Cardiac muscle cell (in vitro differentiated cells and primary cell): ENCODE data around the gene FUT3. TPM values are rescaled to one million over a fixed set of nuclear protein-coding genes. Genes with fewer than 3 reads are reported as not detected.

Source experiments
- DNase-seq, 2 donors: peaks; one replicate each; pipeline versions ENCODE4 v3.0.0 to v3.0.0-alpha.2; 2010 to 2017; ENCODE audit warnings: low read depth in 1 of 2, low spot score in 1 of 2
- H3K27ac ChIP-seq: fragments of 200-600 bp; sonication (generic); 2 replicates; pipeline ENCODE4 v1.5.1; 2016
- H3K27me3 ChIP-seq: fragments of 200-600 bp; sonication (generic); 2 replicates; pipeline ENCODE4 v1.6.0; 2016; ENCODE audit warnings: control low read depth
- H3K36me3 ChIP-seq: fragments of 200-600 bp; sonication (generic); 2 replicates; pipeline ENCODE4 v1.5.1; 2016; ENCODE audit warnings: control low read depth
- H3K4me1 ChIP-seq: fragments of 200-600 bp; sonication (generic); 2 replicates; pipeline ENCODE4 v1.8.1; 2017; ENCODE audit warnings: low read depth, mild to moderate bottlenecking, mixed run types
- H3K4me3 ChIP-seq: fragments of 200-600 bp; sonication (generic); 2 replicates; pipeline ENCODE4 v1.5.1; 2016; ENCODE audit warnings: mild to moderate bottlenecking
- H3K9me3 ChIP-seq: fragments of 200-600 bp; sonication (generic); 2 replicates; pipeline ENCODE4 v1.5.1; 2017; ENCODE audit warnings: low read depth, mild to moderate bottlenecking, control low read depth
- polyA plus RNA-seq: library from polyadenylated mRNA; unstranded; fragments of >200 nt; fragmentation: Nextera tagmentation; extraction: Ambion mirVana; gene quantifications from 2 replicates; pipeline ENCODE4 v1.2.1, GENCODE V29; 2016
- total RNA-seq: library from RNA; depleted of rRNA; stranded (reverse); fragments of >200 nt; gene quantifications from 2 replicates; pipeline ENCODE4 v1.2.3, GENCODE V29; 2016
- TF ChIP-seq, protein P1 (sequence below): IDR thresholded peaks from 2 replicates; pipeline ENCODE4 v1.5.1; 2012; ENCODE audit warnings: low read depth, mild to moderate bottlenecking, low read length

The FUT3 gene
- total and polyA plus RNA-seq, 2 experiments from 2014 or later, result 3.8 TPM; not detected in 1

DNA sequence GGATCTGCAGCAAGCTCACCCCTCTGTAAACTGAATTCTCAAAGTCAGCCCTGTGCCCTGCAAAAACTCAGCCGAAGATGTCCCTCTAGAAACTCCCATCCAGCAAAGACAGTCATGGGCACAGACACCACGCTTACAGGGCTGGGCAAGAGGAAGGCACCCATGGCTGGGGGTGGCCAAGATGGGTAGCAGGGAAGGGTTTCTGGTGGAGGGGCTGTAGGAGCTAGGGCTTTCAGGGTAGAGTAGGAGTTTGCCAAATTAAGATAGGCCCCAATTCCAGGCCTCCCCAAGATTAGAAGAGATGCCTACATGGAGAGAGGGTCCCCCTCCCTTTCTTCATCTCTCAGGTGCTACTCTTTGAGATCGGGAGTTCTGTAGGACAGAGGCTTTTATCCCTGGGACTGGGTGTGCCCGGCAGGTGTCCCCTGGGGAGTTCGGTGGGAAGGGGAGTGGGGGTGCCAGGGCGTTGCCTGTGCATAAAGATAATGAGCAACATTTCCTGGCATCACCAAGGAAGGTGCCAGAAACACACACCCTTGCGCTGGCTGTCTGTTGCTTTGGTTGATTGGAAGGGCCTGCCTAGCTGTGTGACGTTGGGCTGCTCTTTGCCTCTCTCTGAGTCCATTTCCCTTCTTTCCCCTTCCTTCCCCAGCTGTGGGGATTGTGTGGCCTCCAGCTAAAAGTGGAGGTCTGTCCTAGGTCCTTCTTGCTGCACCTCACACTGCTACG lies 37.0 kb downstream of the FUT3 start:
- no peak overlapping the region for H3K4me3 ChIP-seq
- no peaks in the 10 kb centered on the region for H3K36me3 ChIP-seq
- TF ChIP-seq, protein P1, sequence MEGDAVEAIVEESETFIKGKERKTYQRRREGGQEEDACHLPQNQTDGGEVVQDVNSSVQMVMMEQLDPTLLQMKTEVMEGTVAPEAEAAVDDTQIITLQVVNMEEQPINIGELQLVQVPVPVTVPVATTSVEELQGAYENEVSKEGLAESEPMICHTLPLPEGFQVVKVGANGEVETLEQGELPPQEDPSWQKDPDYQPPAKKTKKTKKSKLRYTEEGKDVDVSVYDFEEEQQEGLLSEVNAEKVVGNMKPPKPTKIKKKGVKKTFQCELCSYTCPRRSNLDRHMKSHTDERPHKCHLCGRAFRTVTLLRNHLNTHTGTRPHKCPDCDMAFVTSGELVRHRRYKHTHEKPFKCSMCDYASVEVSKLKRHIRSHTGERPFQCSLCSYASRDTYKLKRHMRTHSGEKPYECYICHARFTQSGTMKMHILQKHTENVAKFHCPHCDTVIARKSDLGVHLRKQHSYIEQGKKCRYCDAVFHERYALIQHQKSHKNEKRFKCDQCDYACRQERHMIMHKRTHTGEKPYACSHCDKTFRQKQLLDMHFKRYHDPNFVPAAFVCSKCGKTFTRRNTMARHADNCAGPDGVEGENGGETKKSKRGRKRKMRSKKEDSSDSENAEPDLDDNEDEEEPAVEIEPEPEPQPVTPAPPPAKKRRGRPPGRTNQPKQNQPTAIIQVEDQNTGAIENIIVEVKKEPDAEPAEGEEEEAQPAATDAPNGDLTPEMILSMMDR, result no peak
- H3K4me1 ChIP-seq, result no peaks in the 10 kb centered on the region
- no peak for DNase-seq
- no peaks in the 10 kb centered on the region for H3K9me3 ChIP-seq
- no peaks in the 10 kb centered on the region for H3K27me3 ChIP-seq
- no peak overlapping the region for H3K27ac ChIP-seq

DNA sequence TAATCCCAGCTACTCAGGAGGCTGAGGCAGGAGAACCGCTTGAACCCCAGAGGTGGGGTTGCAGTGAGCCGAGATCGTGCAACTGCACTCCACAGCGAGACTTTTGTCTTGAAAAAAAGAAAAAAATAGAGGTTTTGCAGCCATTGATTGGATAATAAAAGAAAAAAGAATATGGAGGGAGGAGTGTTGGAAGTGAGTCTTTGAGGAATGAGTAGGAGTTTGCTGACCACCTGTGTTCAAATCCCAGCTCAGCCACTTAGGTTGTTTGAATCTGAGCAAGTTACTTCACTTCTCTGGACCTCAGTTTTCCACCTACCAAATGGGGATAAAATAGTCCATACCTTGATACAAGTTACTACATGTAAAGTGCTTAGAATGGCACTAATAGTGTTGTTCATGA lies 40.1 kb downstream of the FUT3 start:
- DNase-seq, result no peak
- Histone ChIP-seq H3K9me3 (no peaks in the 10 kb centered on the region), H3K4me1 (peaks cover 2% of the 10 kb centered on the region), H3K36me3 (no peaks in the 10 kb centered on the region), H3K27me3 (no peaks in the 10 kb centered on the region), H3K4me3 (no peak overlapping the region), H3K27ac (no peak overlapping the region)
- TF ChIP-seq, protein P1, result no peak

- DNase-seq, result no peak
- H3K4me3 ChIP-seq, result no peak overlapping the region
- no peaks in the 10 kb centered on the region for H3K36me3 ChIP-seq
- H3K4me1 ChIP-seq, result peaks cover 5% of the 10 kb centered on the region
- TF ChIP-seq, protein P1, result no peak
- H3K27ac ChIP-seq, result no peak overlapping the region
- H3K27me3 ChIP-seq, result no peaks in the 10 kb centered on the region
- H3K9me3 ChIP-seq, result no peaks in the 10 kb centered on the region
Observed at GRCh38 chr19:5809469-5809868, 41.8 kb downstream of the FUT3 start.

GRCh38 chr19:5809053-5809452 lies 42.2 kb downstream of the FUT3 start:
- Histone ChIP-seq H3K36me3 (no peaks in the 10 kb centered on the region), H3K27me3 (no peaks in the 10 kb centered on the region), H3K4me3 (no peak overlapping the region), H3K27ac (no peak overlapping the region), H3K9me3 (no peaks in the 10 kb centered on the region), H3K4me1 (peaks cover 5% of the 10 kb centered on the region)
- DNase-seq, result peak in 1 of 2 donors; percentile 24
- TF ChIP-seq, protein P1, result no peak

DNA sequence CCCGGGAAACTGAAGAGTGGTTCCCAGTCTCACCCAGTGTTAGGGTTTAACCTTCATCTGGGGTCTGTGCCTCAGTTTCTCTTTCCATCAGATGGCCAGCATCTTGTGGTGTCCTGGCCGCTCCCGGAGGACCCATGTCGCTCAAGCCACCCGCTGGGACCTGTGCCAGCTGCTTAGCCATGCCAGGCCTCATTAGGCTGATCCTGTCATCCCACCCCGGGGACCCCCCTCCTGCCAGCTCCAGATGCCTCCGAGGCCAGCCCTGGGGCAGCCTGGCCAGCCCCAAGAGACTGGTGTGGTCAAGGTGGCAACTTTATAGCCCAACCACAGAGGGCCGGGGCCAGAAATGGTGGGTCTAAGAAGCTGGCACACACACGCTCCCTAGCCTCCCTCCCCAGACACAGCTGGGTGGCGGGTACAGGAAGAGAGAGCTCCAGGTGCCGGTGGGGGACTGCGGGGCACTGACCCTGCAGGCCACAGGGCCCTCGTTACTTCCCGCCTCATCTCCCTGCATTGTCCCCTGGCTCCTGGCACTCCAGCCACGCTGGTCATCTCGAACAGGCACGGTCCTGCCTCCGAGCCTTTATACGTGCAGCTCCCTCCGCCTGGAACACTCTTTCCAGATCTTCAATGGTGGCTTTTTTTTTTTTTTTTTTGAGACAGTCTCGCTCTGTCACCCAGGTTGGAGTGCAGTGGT lies 43.0 kb downstream of the FUT3 start:
- no peaks in the 10 kb centered on the region for H3K9me3 ChIP-seq
- peaks cover 7% of the 10 kb centered on the region for H3K4me1 ChIP-seq
- H3K36me3 ChIP-seq, result no peaks in the 10 kb centered on the region
- DNase-seq, result no peak
- no peak overlapping the region for H3K4me3 ChIP-seq
- H3K27ac ChIP-seq, result no peak overlapping the region
- no peaks in the 10 kb centered on the region for H3K27me3 ChIP-seq
- TF ChIP-seq, protein P1, result no peak
